Astrocyte (in vitro differentiated cells and primary cell): ENCODE measurements around the gene COL27A1. TPM values are rescaled to one million over a fixed set of nuclear protein-coding genes. Genes with fewer than 3 reads are reported as not detected.

Source experiments
- DNase-seq: peaks from one replicate; pipeline ENCODE4 v3.0.0-alpha.2; 2010; ENCODE audit warnings: low read depth
- FAIRE-seq: peaks from 2 replicates; lab custom pipeline; 2011; peaks lifted over from hg19 to GRCh38; lab: Jason Lieb, UNC
- H2AFZ ChIP-seq: 2 replicates; pipeline ENCODE4 v1.6.0; 2012; ENCODE audit warnings: low read depth, low read length, inconsistent platforms
- H3K27ac ChIP-seq: 2 replicates; pipeline ENCODE4 v1.5.1; 2011; ENCODE audit warnings: low read depth, low read length, inconsistent platforms
- H3K27me3 ChIP-seq: 2 replicates; pipeline ENCODE4 v1.6.0; 2011; ENCODE audit warnings: low read length, inconsistent platforms; ENCODE audit not compliant: insufficient read depth
- H3K36me3 ChIP-seq: 2 replicates; pipeline ENCODE4 v1.5.1; 2011; ENCODE audit warnings: low read length, inconsistent platforms; ENCODE audit not compliant: insufficient read depth
- H3K4me1 ChIP-seq: 2 replicates; pipeline ENCODE4 v1.5.1; 2011; ENCODE audit warnings: low read length, inconsistent platforms; ENCODE audit not compliant: insufficient read depth
- H3K4me2 ChIP-seq: 2 replicates; pipeline ENCODE4 v1.6.0; 2012; ENCODE audit warnings: low read length, inconsistent platforms
- H3K4me3 ChIP-seq: 2 replicates; pipeline ENCODE4 v1.5.1; 2011; ENCODE audit warnings: low read depth, mild to moderate bottlenecking, low read length, inconsistent platforms; ENCODE audit not compliant: insufficient read depth
- H3K79me2 ChIP-seq: 2 replicates; pipeline ENCODE4 v1.6.0; 2012; ENCODE audit warnings: mild to moderate bottlenecking, low read length, inconsistent platforms; ENCODE audit not compliant: insufficient read depth
- H3K9ac ChIP-seq: 2 replicates; pipeline ENCODE4 v1.6.0; 2012; ENCODE audit warnings: mild to moderate bottlenecking, low read length, inconsistent platforms
- H3K9me3 ChIP-seq: 2 replicates; pipeline ENCODE4 v1.5.1; 2012; ENCODE audit warnings: low read depth, mild to moderate bottlenecking, low read length, inconsistent platforms; ENCODE audit not compliant: insufficient read depth
- H4K20me1 ChIP-seq: 2 replicates; pipeline ENCODE4 v1.6.0; 2012; ENCODE audit warnings: low read length, inconsistent platforms; ENCODE audit not compliant: insufficient read depth
- H3K27ac Mint-ChIP-seq: one replicate; pipeline ENCODE4 v1.8.0; 2021; ENCODE audit warnings: mild to moderate bottlenecking, mixed read lengths; ENCODE audit not compliant: unreplicated experiment
- H3K27me3 Mint-ChIP-seq: one replicate; pipeline ENCODE4 v1.8.0; 2021; ENCODE audit warnings: low read depth, mixed read lengths; ENCODE audit not compliant: unreplicated experiment
- H3K36me3 Mint-ChIP-seq: one replicate; pipeline ENCODE4 v1.8.0; 2021; ENCODE audit warnings: low read depth, mixed read lengths; ENCODE audit not compliant: unreplicated experiment
- H3K4me1 Mint-ChIP-seq: one replicate; pipeline ENCODE4 v1.8.0; 2021; ENCODE audit warnings: low read depth, mixed read lengths; ENCODE audit not compliant: unreplicated experiment
- H3K4me3 Mint-ChIP-seq: one replicate; pipeline ENCODE4 v1.8.0; 2021; ENCODE audit warnings: mild to moderate bottlenecking, moderate library complexity, mixed read lengths; ENCODE audit not compliant: unreplicated experiment
- H3K9me3 Mint-ChIP-seq: one replicate; pipeline ENCODE4 v1.8.0; 2021; ENCODE audit warnings: mild to moderate bottlenecking, mixed read lengths; ENCODE audit not compliant: unreplicated experiment
- CTCF ChIP-seq: IDR thresholded peaks from 2 replicates; pipeline ENCODE4 v1.5.1; 2011; ENCODE audit warnings: low read depth, mild to moderate bottlenecking, inconsistent platforms, low read length, moderate library complexity; ENCODE audit not compliant: insufficient read depth
- EZH2 ChIP-seq: IDR thresholded peaks from 2 replicates; pipeline ENCODE4 v1.6.1; 2012; ENCODE audit warnings: mild to moderate bottlenecking, low read length, inconsistent platforms; ENCODE audit not compliant: insufficient read depth
- total RNA-seq: library from RNA; stranded (reverse); gene quantifications from 2 replicates; pipeline ENCODE4 v1.2.1, GENCODE V29; 2021

COL27A1 gene
- total RNA-seq, 1 donor from 2014 or later, result 31.2 TPM

GRCh38 chr9:114227288-114228015 lies 72.1 kb downstream of the COL27A1 start:
- peaks cover 2% of the 10 kb centered on the region for H3K27me3 Mint-ChIP-seq
- no peak for FAIRE-seq

GRCh38 chr9:114228016-114228808 lies 72.9 kb downstream of the COL27A1 start:
- no peak overlapping the region for H3K27ac ChIP-seq

More at GRCh38 chr9:114227288-114228015, 72.1 kb downstream of the COL27A1 start:
- TF ChIP-seq CTCF (no peak), EZH2 (no peak)
- no peak overlapping the region for H3K4me3 Mint-ChIP-seq
- H3K4me2 ChIP-seq, result no peak overlapping the region
- peaks cover 40% of the 10 kb centered on the region for H3K4me1 ChIP-seq
- H3K27ac Mint-ChIP-seq, result peak overlapping the region; percentile 89
- no peak overlapping the region for H3K4me3 ChIP-seq
- no peaks in the 10 kb centered on the region for H4K20me1 ChIP-seq
- no peaks in the 10 kb centered on the region for H3K27me3 ChIP-seq
- peaks cover 39% of the 10 kb centered on the region for H3K4me1 Mint-ChIP-seq
- no peak for DNase-seq
- H3K79me2 ChIP-seq, result no peaks in the 10 kb centered on the region
- no peak overlapping the region for H3K9ac ChIP-seq
- H3K36me3 Mint-ChIP-seq, result peaks cover 21% of the 10 kb centered on the region
- no peaks in the 10 kb centered on the region for H3K9me3 ChIP-seq
- no peaks in the 10 kb centered on the region for H3K36me3 ChIP-seq
- no peak overlapping the region for H2AFZ ChIP-seq
- no peak overlapping the region for H3K27ac ChIP-seq
- no peaks in the 10 kb centered on the region for H3K9me3 Mint-ChIP-seq

More at GRCh38 chr9:114228016-114228808, 72.9 kb downstream of the COL27A1 start:
- no peak overlapping the region for H3K9ac ChIP-seq
- no peaks in the 10 kb centered on the region for H3K36me3 ChIP-seq
- peaks cover 2% of the 10 kb centered on the region for H3K27me3 Mint-ChIP-seq
- no peak overlapping the region for H3K4me2 ChIP-seq
- no peak overlapping the region for H2AFZ ChIP-seq
- FAIRE-seq, result no peak
- no peak overlapping the region for H3K4me3 ChIP-seq
- H3K79me2 ChIP-seq, result no peaks in the 10 kb centered on the region
- no peak for TF ChIP-seq CTCF
- no peak for TF ChIP-seq EZH2
- no peak overlapping the region for H3K27ac Mint-ChIP-seq
- no peak for DNase-seq
- H3K9me3 Mint-ChIP-seq, result no peaks in the 10 kb centered on the region
- H3K27me3 ChIP-seq, result no peaks in the 10 kb centered on the region
- H4K20me1 ChIP-seq, result no peaks in the 10 kb centered on the region
- no peaks in the 10 kb centered on the region for H3K9me3 ChIP-seq
- peaks cover 39% of the 10 kb centered on the region for H3K4me1 Mint-ChIP-seq
- H3K36me3 Mint-ChIP-seq, result peaks cover 21% of the 10 kb centered on the region
- peaks cover 39% of the 10 kb centered on the region for H3K4me1 ChIP-seq
- no peak overlapping the region for H3K4me3 Mint-ChIP-seq
